ENCODE results near the gene SLC25A51.
"Not testable (repeated sequence)": the region's sequence is repeated elsewhere in the genome, so short reads cannot be mapped to it uniquely, and the experiment has no call there.

The SLC25A51 gene

DNA sequence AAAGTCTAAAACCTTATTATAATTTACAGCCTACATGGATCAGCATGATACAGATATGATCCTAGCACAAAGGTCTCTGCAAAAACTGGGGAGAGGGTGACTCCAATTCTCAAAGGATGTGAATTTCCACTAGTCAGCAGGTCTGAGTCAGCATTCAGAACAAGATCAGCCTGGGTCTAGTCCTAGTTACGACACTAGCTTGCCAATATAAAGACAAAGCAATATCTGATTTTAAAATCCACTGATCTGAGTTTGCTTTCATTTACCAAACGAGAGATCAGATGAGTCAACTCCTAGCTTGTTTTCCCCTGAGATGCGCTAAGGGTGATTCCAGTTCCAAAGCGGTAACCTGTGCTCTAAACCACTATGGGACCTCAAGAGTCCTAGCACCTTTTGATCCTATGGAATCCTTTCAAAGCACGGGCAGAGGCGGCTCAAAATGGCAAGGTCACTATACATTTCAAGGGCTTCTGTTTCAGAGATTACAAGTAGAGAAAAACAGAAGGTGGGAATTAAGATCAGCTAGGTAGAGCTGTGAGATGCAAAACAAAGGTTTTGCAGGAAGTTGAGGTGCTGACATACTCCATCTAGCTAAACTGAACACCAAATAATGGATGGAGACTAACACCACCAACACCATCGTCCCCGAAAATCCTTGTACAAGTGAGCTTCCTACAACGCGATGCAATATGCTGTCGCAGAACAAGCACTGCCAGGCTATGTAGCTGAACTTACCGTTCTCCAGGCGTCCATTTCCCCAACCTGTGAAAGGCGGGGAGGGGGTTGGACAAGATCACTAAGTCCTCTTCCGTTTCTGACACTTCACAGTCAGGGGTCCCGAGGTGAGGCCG, 906 bp downstream of the SLC25A51 start:
- no peak for DNase-seq

DNA sequence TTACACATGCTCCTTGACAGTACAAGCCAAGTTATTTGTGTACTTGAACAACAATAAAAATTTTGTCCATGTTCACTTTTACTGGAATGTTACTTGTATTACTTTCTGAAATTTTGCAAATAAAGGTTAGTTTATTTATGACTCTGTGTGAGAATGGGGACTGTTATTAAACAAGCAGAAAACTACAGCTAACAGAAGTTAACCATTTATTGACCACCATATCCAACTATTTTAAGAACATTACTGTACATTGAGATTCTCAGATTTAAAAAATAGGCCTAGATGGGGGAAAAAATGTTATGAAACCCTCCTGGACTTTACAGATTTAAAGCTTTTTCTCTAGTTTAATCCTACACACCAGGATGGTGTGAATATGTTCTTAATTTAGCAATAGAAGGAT, 1.8 kb downstream of the SLC25A51 start:
- DNase-seq = no peak

DNA sequence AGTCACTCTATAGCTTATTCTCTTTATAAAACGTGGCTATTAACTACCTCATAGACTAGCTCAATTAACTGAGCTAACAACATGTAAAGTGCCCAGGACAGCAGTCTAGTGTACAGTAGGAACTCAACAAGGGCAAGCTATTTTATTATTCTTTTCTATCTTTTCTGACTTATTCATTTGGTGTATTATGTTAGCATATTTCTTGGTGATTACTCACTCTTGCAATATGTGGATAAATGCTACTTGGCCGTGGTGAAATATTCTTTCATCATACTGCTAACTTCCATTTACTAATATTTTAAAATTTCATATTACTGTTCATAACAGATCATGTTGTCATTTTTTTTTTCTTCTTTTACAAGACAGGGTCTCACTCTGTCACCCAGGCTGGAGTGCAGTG, 4.9 kb downstream of the SLC25A51 start:
- DNase-seq = no peak

DNA sequence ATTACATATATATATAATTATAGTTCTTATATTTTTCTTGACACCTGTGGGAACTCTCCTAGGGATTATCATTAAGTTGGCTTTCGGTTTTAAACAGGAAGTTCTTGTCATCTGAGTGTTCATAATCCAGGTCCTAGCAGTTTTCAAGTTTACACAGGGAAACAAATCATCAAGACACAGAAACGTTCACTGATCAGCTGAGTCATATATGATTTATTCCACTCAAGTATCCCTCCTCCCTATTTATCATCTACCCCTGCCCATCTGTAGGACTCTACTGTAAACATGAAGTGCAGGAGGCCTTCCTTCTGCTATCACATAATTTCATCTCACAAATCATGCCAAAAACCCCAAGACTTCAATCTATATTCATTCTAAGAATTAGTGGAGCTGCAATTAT, 6.3 kb downstream of the SLC25A51 start:
- no peak for DNase-seq

DNA sequence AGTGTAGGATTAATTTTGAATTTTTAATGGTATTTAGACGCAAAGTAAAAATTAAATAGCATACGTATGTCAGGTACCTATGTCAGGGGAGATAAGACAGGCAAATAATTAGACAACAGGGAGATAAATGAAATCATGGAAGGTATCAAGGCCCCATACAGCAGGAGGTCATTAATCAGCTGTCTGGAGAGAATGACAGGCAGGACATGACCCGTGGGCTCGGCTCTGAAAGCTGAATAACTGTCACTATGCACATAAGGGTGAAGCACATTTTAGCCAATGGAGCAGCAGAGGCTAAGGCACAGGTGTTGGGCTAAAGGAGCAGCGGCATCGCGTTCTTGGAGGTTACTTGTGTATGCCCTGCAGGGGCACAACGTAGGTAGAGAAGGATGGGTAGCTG, 11.9 kb downstream of the SLC25A51 start:
- no peak for DNase-seq

DNA sequence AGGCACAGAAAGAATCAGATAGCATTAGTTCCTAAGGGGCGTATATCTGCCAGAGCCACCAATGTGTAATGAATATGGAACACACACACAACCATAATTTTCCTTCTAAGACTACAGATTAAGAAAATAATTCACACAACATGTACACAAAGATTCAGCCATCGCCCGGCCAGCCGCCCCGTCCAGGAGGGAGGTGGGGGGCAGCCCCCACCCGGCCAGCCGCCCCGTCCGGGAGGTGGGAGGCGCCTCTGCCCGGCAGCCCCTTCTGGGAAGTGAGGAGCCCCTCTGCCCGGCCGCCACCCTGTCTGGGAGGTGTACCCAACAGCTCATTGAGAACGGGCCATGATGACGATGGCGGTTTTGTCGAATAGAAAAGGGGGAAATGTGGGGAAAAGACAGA, 12.9 kb downstream of the SLC25A51 start:
- not testable (repeated sequence) for DNase-seq

DNA sequence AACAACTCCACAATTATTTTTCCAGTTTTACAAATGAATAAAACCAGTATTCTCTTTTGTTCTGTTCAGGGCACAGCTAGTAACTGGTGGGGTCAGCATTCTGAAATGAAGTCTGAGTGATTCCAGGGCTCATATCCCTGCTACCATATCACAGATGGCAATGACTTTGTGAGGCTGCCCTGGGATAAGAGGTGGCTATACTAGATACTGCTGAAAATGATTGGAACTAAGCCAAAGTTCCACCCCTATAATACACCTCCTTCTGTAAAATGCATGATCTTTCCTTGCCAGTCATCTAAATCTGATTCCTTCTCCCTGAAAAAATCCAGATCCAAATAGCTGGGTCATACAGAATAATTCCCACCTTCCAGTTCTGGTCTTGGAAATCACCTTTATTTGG, 14.4 kb downstream of the SLC25A51 start:
- no peak for DNase-seq

DNA sequence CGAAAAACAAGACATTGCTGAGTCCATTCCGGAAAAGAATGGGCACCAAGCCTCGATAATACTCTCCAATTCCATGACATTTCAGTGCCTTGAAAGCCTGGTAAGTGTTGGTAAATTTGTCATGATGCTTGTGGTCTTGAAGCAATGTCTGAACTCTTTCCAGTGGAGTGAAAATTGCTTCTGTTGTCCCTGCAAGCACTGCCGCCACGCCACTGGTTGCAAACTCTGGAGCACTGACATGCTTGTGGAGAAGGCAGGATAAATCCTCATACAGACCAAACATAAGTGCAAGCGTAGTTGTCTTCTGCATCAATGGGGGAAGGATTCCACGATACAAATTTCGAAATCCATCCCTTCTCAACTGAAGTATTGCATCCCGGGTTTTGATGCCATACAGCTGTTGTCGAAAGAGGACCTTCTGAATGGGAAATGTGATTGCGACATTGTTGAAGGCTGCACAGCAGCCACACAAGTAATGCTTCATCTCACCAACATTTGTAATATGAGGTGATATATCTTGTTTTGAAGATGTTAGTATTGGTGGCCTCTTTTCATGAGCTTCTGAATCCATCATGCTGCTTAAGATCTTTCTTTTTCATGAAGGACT, 15.8 kb downstream of the SLC25A51 start:
- DNase-seq = not testable (repeated sequence)

DNA sequence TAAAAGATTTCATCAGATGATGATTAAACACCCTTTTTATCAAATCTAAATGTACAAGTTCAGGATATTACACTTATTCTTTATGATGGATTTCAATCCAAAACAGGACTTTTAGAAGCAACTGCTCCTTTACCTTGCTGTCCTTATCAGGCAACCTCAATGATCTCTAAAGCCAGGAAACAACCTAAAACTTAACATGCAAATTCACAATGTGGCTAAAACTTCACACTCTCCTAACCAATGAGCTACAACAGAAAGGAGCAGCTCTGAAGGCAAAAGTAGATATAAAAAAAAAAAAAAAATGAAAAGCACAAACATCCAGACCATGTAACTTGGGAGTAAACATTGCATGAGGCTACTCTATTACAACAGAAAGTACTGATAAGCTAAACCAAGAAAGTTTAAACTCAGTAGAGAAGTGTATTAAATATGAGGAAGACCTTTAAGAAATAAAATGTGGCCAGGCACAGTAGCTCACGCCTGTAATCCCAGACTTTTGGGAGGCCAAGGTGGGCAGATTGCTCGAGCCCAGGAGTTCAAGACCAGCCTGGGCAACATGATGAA, 22.9 kb downstream of the SLC25A51 start:
- DNase-seq = no peak

DNA sequence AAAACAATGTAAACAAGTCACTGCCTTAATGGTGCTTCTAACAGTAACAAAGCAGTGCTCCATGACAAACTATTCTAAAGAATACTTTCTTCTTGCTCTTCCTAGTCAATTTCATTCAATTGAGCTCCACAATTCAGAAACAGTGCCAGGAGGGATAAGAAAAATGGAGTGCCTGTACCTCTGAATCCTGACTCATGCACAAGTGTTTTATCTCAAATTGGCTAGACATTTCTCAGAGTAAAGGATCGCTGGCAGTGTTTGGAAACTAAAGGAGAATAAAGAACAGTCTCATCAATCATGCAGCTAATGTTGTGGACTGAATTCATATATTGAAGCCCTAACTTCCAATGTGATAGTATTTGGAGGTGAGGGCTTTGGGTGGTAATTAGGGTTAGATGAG, 27.6 kb downstream of the SLC25A51 start:
- DNase-seq = no peak

DNA sequence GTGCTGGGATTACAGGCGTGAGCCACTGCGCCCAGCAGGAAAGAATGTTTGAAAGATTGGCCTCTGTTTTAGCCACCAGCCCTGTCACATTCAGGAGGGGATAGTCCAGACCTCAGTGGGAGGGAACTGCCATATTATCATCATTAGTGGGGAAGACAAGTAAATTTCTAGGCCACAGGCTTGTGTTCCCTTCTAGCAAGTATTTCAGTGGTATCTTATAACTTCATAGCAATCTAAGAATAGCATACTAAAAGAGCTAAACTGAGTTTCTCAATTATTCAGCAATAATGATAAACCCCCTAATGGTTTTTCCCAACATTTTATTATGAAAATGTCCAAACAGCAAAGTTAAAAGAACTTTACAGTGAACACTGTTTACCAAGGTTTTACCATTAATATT, 30.0 kb downstream of the SLC25A51 start:
- no peak for DNase-seq

DNA sequence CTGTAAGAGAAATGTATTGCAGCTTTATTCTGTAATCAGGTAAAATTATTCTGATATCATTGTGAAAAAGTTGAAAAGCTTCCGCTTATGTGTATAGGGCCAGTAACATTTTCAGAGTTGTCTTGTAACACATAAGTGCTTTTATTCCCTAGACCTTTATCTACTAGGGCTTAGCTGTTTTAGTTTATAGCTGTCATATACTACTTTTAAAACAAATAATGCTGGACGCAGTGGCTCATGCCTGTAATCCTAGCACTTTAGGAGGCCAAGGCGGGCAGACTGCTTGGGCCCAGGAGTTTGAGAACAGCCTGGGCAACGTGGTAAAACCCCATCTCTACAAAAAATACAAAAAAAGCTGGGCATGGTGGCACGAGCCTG, 33.1 kb downstream of the SLC25A51 start:
- DNase-seq = no peak

DNA sequence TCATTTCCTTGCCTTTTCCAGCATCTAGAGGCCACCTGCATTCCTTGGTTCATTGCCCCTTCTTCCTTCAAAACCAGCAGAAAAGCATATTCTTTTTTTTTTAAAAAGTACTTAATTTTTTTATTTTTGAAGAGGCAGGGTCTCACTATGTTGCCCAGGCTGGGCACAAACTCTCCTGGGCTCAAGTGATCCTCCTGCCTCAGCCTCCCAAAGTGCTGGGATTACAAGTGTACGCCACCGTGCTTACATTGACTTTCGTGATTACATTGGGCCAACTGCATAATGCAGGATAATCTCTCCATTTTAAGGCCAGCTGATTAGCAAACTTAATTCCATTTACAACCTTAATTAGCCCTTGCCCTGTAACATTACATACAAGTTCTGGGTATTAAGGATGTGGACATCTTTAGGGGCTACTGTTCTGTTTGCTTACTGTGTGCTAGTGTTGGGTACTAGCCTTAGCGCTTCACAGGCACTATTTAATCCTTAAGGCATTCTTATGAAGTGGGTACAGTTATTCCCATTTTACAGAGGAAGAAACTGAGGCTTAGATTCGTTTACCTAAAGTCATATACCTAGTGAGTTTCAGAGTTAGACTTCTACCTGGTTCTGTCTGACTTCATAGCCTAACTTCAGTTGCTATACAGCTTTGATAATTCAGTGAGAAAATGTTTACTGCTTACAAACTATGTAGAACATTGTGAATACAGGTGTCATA, 33.7 kb downstream of the SLC25A51 start:
- DNase-seq = no peak

DNA sequence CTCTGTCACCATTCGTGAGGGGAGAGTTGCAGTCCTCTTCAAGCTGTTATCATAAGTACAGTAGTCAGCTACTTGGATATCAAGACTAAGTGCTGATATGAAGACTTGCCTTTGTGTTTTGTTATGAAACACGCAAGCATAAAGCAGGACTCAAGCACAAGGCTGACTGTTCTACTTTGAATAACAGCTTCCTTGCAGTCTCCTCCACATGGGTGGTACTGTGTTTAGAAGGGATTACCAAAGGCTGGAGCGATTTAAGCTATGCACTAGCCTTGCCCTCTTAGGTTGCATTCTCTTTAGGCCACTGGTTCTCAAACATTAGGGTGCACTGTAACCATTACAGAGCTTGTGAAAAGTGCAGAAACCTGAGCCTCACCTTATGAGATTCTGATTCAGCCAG, 41.4 kb downstream of the SLC25A51 start:
- DNase-seq = no peak

DNA sequence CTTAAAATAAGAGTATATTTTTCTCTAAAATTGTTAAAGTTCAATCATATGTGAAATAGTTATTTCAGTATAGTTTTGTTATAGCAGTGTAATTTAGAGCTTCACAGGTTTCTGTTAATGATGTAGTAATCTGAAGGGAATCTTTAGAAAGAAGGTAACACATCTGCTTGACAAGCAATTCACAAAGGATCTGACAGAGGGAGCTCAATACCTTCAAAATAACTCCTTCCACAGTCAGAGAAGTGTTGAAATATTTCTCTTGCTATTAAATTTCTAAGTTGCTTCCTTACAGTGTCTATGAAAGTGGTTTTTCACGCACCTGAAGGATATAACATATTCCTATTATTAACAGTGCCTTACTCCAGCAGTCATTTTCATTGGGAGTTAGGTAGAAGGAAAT, 44.9 kb downstream of the SLC25A51 start:
- no peak for DNase-seq

DNA sequence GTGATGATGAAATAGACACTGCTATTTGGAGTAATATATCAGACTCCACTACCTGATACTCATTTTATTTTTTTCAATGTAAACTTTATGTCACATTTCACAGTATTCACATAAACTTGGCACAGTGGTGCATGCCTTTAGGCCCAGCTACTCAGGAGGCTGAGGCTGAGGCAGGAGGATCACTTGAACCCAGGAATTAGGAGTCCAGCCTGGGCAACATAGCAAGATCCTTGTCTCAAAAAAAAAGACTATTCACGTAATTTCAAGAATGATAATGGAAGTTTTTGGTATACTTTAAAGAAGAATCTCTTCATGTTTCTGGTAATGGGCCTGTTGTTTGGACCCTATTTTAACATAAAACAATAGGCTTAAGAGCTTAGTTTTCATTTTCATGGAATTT, 47.4 kb downstream of the SLC25A51 start:
- no peak for DNase-seq

DNA sequence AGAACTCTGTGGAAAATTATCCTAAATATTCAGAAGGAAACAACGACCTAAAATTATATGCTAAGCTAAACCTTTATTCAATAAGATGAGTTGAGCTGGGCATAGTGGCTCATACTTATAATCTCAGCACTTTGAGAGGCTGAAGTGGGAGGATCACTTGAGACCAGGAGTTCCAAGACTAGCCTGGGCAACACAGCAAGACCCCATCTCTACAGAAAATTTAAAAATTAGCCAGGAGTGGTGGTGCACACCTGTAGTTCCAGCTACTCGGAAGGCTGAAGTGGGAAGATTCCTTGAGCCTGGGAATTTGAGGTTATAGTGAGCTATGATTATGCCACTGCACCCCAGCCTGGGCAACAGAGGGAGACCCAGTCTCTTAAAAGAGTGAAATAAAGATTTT, 51.7 kb downstream of the SLC25A51 start:
- no peak for DNase-seq

DNA sequence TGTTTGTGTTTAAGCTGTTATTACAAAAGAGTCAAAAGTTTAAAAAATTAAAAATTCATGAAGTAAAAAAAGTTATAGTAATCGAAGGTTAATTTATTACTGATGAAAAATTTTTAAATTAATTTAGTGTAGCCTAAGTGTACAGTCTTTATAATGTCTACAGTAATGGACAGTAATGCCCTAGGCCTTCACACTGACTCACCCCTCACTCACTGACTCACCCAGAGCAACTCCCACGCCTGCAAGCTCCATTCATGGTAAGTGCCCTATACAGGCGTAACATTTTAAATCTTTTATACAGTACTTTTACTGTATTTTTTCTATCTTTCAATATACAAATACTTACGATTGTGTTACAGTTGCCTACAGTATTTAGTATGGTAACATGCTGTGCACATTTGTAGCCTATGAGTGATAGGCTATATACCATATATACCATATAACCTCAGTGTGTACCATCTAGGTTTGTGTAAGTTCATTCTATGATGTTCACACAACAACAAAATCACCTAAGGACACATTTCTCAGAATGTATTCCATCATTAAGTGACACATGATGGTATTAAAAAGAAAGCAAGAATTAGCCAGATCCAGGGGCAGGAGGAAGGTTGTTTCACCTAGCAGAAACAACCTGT, 63.2 kb downstream of the SLC25A51 start:
- no peak for DNase-seq

DNA sequence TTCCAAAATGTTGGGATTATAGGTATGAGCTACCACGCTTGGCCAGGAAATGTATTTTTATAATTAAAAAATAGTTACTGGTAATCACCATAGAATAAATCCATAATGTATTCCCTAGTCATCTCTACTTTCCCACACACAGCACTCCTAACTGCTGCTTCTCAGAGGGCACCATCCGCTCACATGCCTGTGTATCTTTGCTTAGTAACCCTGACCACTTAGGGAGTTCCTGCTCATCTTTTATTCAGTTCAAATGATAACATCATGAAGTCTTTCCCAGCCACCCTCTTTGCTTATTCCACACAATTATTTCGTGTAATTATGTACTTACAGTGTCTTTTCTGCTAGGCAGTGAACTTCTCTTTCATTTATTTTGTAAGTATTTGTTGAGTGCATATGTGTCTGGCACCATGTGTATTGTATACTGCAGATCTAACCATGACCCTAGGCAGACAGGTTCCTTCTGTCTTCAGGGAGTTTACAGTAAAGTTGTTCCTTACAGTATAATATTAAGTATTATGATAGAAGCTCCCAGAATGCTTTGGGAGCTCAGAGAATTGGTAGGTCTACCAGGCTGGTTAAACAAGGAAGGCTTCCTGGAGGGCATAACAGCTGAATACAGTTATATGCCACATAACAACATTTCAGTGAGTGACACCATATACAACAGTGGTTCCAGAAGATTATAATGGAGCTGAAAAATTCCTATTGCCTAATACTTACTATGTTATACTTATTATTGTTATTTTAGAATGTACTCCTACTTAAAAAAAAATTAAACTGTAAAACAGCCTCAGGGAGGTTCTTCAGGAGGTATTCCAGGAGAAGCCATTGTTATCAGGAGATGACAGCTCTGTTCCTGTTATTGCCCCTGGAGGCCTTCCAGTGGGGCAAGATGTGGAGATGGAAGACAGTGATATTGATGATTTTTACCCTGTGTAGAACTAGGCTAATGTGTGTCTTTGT, 64.1 kb downstream of the SLC25A51 start:
- DNase-seq = no peak
